Epithelial cell of proximal tubule (primary cell): ENCODE measurements around the gene TMEM131L. TPM values are rescaled to one million over a fixed set of nuclear protein-coding genes. Genes with fewer than 3 reads are reported as not detected.
"Not testable (repeated sequence)": the region's sequence is repeated elsewhere in the genome, so short reads cannot be mapped to it uniquely, and the experiment has no call there.

Source experiments
- DNase-seq: peaks from one replicate; pipeline ENCODE4 v3.0.0-alpha.2; 2011; ENCODE audit warnings: low read depth
- H3K4me3 ChIP-seq: 2 replicates; pipeline ENCODE4 v1.5.1; 2011; ENCODE audit warnings: low read depth, mild to moderate bottlenecking, low read length
- total RNA-seq: library from RNA; depleted of rRNA; stranded (reverse); fragments of >200 nt; gene quantifications from 2 replicates; pipeline ENCODE4 v1.2.3, GENCODE V29; 2015
- TF ChIP-seq, protein P1 (sequence below): conservative IDR thresholded peaks from 2 replicates; pipeline ENCODE4 v1.5.1; 2012; ENCODE audit warnings: low read depth, mild to moderate bottlenecking, low read length

The TMEM131L gene
- total RNA-seq: 4.5 and 8.0 TPM in 2 replicates

DNA sequence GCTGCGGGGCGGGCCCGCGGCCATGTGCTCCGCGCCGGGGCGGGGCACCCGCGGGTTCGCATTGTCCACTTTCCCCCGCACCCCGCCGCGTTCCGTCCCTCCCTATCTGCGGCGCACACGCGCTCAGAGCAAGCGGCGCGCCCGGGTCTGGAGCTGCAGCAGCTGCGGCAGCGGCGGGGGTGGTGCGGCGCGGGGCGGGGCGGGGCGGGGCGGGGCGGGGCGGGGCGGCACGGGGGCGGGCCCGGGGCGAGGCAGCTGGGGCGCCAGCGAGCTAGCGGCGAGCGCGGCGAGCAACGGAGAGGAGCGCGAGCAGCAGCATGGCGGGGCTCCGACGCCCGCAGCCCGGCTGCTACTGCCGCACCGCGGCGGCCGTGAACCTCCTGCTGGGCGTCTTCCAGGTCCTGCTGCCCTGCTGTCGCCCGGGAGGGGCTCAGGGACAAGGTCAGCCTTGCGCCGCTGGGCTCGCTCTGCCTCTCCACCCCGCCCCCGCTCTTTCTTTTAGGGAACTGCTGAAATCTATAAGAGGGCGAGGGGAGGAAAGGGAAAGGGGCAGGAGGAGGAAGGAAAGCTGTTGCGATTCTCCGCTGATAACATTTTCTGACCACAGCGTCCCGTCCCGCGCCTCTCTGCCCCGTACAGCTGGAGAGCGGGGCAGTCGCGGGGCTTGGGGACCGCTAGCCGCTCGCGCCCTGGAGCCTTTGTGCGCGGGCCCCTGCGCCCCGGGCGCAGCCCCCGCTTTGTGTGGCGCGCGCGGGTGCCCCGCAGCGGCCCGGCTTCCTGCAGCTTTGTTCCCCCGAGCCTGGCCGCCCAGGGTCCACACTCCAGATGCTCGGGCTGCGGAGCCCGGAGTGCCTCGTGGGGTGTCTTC lies at the start of gene TMEM131L:
TMEM131L (plus strand) TSS at position 280 of the 868 bp plus-strand sequence; CDS start at position 318, 38 bp downstream.
- TF ChIP-seq, protein P1, sequence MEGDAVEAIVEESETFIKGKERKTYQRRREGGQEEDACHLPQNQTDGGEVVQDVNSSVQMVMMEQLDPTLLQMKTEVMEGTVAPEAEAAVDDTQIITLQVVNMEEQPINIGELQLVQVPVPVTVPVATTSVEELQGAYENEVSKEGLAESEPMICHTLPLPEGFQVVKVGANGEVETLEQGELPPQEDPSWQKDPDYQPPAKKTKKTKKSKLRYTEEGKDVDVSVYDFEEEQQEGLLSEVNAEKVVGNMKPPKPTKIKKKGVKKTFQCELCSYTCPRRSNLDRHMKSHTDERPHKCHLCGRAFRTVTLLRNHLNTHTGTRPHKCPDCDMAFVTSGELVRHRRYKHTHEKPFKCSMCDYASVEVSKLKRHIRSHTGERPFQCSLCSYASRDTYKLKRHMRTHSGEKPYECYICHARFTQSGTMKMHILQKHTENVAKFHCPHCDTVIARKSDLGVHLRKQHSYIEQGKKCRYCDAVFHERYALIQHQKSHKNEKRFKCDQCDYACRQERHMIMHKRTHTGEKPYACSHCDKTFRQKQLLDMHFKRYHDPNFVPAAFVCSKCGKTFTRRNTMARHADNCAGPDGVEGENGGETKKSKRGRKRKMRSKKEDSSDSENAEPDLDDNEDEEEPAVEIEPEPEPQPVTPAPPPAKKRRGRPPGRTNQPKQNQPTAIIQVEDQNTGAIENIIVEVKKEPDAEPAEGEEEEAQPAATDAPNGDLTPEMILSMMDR: no peak
- H3K4me3 ChIP-seq: peak within 1 kb of the TSS; percentile 81
- no peak for DNase-seq

DNA sequence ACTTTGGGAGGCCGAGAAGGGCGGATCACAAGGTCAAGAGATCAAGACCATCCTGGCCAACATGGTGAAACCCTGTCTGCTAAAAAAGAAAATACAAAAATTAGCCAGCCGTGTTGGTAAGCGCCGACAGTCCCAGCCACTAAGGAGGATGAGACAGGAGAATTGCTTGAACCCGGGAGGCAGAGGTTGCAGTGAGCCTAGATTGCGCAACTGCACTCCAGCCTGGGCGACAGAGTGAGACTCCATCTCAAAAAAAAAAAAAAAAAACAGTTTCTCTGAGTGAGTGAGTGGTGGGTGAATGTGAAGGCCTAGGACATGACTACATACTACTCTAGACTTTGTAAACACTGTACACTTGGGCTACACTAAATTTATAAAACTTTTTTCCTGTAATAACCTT lies 49.7 kb upstream of the TMEM131L start:
- not testable (repeated sequence) for H3K4me3 ChIP-seq, DNase-seq

DNA sequence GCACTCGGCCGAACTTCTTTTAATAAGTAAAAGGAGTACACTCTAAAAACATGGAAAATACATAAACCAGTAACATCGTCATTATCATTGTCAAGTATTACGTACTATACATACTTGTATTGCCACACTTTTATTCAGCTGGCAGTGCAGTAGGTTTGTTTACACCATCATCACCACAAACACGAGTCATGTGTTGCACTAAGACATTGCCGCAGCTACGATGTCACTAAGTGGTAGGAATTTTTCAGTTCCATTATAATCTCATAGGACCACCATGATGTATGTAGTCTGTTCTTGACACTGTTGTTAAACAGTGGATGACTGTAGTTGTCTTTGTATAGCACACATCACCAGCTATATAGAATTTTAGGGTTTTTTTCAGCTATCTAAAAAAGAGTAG lies 48.0 kb upstream of the TMEM131L start:
- H3K4me3 ChIP-seq: no peak overlapping the region
- TF ChIP-seq, protein P1: no peak

DNA sequence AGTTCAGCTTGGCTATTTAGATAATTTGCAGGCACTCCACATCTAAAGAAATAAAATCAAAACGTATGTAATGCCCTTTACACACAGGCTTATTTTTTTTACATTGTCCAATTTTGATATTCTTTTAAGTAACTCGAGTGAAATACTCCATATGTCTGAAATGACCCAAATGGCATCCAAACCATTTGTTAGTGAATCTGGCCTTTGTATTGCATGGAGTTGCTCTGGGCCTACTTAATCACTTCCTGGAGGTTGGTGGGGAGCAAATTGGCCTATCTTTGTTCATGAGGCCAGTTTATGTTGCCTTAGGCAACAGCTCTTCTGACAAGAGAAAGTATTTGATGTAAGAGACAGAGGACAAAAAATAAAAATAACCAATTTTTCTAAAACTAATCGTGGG lies 47.6 kb upstream of the TMEM131L start:
- TF ChIP-seq, protein P1: no peak
- H3K4me3 ChIP-seq: no peak overlapping the region
- no peak for DNase-seq

More for the DNA sequence above, 48.0 kb upstream of the TMEM131L start:
- DNase-seq: no peak

- no peak for DNase-seq
- TF ChIP-seq, protein P1: no peak
- no peak overlapping the region for H3K4me3 ChIP-seq
These were observed 47.1 kb upstream of the TMEM131L start for GRCh38 chr4:153419029-153419428.

DNA sequence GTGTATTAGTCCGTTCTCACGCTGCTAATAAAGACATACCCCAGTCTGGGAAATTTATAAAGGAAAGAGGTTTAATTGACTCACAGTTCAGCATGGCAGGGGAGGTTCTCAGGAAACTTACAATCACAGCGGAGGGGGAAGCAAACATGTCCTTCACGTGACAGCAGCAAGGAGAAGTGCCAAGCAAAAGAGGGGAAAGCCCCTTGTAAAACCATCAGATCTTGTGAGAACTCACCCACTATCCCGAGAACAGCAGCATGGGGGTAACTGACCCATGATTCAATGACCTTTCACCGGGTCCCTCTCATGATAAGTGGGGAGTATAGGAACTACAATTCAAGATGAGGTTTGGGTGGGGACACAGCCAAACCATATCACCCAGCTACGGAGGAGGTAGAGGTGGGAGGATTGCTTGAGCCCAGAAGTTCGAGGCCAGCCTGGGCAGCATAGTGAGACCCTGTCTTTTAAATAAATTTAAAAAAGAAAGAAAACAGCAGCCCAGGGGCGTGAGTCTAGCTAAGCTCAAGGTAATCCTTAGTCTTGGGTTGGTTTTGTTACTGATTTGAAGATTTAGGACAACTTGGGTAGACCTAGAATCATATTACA lies 46.4 kb upstream of the TMEM131L start:
- DNase-seq: no peak
- H3K4me3 ChIP-seq: no peak overlapping the region
- TF ChIP-seq, protein P1: no peak

DNA sequence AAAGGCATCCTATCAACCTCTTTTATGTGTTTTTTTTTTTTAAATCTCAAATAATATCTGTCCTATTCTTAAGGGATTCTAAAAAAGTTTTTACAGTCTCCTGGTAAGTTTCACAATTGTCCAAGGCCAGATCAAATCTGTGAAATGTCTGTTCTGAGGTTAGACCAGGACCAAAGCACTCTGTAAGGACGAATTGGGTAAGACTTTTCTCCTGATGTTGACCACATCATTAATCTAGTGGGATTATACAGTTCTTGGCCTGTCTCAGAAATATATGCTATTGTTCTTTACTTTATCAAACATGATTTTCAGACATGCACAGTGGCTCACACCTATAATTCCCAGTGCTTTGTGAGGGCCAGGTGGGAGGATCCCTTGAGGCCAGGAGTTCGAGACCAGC lies 45.8 kb upstream of the TMEM131L start:
- DNase-seq: no peak
- H3K4me3 ChIP-seq: no peak overlapping the region
- TF ChIP-seq, protein P1: no peak
